ENCODE measurements around the gene CLCN1.

CLCN1 gene

DNA sequence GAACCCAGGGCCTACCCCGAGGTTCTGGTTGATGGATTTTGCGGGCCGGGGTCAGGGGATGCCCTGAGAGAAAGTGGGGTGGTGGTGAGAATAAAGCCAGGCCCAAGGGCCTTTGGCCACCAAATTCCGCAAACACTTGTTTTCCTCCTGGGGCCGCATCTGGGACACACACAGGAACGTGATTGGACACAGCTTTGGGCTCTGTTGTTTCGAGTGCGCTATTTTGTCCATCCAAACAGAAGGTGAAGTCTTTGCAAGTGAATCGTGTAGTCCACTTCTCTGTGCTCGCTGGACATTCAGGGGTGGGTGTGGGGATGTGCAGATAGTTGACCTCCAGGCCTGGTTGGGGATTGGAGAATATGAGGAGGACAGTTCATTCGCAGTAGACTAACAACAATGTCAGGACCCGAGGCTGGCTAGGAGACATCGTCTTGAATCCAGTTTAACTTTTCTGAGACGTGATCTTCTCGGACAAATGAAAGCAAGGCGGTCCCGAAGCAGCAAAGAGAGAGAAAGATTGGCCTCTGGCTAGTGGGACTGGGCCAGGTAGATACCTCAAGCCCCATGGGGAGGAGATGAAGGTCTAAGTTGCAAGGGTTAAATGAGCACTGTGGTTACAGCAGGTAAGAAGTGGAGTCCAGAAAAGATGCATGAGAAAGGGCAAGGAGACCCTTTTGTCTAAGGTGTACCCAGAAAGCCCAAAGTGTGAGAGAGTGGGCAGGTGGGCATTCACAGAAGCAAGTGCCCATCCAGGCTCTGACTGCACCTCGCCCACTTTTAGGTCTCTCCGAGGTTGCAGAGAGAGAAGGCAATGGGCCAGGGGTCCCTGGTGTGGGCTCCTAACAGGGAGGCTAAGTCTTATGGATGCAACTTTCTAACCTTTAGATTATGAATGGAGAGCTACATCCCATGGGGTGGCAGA is 47.4 kb downstream of the CLCN1 start:
- no peak for DNase-seq (ENCODE audit: low read depth in 2 of 2)

- no peak for DNase-seq (ENCODE audit: low read depth in 2 of 2)
Observed at GRCh38 chr7:143367972-143368371, 52.1 kb downstream of the CLCN1 start.

GRCh38 chr7:143368387-143368786 is 52.5 kb downstream of the CLCN1 start:
- no peak for DNase-seq (ENCODE audit: low read depth in 2 of 2)

DNA sequence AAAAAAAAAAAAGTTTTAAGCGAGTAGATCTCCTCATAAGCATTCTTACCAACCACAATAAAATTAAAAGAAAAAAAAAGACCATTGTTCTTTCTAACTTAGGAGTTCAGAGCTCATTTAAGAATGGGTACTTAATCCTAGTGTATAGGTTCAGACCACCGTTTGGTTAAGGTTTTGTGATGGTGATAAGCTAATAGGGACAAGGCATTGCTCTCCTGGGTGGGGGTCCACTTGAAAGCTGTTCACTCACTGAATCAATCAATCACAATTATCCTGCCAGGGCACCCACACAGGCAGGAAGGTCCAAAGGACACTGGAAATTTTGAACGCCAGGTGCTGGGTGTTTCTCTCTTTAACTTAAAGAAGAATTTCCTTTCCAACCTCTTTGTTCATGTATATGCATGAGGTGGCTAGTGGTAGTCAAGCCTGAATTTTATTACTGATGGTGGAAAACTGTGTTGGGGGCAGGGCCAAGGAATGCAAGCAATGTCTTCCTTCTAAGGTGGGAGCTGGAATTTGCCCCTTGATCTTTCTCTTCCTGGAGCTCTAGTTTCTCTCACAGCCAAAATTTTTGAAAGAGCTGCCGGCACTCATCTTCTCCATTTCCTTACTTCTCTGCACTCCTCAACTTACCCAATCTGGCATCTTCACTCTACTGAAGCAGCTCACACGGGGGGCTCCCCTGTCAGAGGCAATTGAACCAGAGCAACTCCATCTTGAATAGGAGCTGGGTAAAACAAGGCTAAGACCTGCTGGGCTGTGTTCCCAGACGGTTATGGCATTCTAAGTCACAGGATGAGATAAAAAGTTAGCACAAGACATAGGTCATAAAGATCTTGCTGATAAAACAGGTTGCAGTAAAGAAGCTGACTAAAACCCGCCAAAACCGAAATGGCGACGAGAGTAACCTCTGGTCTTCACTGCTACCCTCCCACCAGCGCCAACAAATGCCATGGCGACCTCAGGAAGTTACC is 54.1 kb downstream of the CLCN1 start:
- no peak for DNase-seq (ENCODE audit: low read depth in 2 of 2)

DNA sequence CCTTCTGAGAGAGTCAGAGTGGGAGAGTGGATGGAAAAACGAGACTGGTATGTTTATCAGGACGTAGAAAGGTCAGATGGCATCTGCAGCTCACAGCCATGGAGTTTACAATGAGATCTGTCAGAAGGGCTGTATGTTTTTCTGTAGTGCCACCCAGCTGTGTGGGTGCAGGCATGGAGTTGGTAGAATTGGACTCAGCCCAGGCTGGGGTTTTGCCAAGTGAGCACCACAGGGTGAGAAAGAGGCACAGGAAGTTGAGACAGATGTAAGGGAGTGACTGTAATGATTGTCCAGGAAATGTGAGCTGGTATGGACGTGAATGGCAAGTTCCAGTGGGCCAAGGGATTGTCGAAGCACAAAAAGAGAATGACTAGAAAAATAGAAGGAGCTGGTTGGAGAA is 56.2 kb downstream of the CLCN1 start:
- no peak for DNase-seq (ENCODE audit: low read depth in 2 of 2)

DNA sequence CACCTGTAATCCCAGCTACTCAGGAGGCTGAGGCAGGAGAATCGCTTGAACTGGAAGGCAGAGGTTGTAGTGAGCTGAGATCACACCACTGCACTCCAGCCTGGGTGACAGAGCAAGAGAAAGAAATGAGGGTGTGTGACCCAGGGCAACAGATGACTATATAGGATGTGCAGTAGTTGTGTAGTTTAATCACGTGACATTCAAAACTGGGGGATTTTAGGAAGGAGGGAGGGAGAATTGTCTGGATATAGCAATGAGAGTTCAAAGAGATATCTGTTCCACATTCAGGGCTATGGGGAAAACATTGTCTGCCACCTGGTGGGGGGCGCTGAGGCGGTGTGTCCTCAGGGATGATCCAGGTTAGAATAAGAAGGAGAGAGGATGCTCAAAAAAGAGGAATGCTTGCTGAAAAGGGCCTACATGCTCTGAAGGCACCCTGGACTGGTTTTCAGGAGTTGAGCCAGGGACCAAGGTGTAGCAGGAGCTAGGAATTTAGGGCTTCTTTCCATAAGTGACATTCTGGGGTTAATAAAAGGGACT is 57.4 kb downstream of the CLCN1 start:
- no peak for DNase-seq (ENCODE audit: low read depth in 2 of 2)

DNA sequence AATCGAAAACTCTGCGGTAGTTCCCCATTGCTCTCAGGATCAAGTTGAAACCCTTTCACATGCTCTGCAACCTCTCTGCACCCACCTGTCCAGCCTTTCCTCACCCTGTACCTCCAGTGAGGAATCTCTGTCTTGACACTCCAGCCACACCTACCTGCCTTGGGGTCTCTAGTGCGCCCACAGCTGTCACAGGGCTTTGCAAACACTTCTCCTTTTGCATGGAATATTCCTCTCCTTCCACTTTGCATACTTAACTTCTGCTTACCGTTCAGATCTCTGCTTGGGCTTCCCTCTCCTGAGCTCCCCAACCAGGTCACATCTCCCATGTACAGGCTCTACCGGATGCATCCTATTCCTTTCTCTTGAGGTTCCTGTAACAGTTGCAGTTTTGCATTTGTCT is 58.6 kb downstream of the CLCN1 start:
- no peak for DNase-seq (ENCODE audit: low read depth in 2 of 2)

DNA sequence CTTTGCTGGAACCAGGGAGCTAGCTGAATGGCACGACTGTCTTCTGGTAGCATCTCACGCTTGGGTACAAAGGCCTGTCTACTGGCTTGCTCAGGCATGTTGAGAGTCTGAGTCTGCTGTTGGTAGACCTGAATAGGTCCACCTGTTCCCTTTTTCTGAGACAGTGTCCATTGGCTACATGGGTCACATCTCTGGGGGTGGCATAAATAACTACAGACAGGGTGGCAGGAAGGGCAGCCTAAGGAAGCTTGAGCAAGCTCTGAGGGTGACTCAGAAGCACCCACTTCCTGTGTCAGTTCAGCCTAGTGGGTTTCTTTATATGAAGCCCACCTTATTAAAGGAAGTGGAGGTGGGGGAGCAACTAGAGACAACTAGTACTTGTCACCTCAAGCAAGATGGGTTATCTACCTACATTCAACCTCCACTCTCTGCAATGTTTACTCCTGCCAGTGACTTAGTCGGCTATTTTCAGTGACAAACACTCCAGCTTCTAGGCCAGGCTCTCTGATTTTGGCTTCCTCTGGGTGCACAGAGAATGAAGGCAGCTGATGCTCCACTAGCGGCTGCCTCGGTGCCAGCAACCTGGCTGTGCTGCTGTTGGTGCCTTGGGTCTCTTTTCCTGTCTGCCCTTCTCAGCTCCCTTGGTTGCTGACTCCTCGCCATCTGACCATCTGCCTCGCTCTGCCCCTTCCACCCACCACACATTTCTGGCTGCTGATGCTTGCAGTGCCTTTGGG is 59.6 kb downstream of the CLCN1 start:
- no peak for DNase-seq (ENCODE audit: low read depth in 2 of 2)

DNA sequence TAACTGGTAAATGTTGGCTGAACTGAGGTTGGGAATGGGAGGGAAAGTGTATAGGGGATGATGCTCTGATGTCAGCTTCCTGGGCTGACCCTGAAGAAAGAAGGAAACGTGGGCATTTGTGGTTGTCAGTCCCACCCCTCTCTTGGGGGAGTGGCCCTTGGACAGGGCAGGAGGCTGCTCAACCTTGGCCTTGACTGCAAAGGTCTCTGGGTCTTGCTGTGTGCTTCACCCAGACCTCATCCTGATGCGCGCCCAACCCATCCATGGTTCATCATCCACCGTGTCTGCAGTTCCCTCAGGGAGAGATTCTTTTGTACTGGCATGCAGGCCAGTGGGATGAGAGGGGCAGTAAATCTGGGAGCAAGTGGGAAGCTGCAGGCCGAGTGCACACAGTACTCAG is 60.5 kb downstream of the CLCN1 start:
- no peak for DNase-seq (ENCODE audit: low read depth in 2 of 2)

DNA sequence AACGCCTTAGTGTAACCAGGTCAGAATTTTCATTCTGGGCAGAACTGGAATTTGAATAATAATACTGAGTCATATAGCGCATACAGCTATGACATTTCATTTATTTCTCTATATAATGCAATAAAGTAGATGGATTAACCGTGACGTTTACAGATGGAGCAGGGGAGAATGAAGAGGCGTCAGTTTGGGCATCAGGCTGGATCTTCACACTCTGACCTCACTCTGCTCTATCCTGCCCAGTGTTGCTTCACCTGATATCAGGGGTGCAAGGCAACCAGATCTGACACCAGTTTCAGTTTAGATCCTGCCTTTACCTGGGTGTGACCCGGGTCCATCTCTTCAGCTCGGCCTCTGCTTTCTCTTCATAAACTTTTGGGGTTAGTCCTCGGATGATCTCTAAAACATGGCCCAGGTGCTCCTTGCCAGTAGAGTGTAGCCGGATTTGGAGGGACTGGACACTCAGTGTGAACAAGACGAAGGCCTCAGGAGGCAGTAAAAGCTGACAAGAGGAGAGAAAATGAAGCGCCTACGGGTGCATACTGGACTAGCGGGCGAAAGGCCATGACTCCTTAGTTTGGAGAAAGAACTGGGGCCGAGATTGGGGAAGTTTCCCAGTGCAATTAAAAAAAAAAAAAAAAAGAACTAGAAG is 63.8 kb downstream of the CLCN1 start:
- DNase-seq (ENCODE audit: low read depth in 2 of 2), result no peak

DNA sequence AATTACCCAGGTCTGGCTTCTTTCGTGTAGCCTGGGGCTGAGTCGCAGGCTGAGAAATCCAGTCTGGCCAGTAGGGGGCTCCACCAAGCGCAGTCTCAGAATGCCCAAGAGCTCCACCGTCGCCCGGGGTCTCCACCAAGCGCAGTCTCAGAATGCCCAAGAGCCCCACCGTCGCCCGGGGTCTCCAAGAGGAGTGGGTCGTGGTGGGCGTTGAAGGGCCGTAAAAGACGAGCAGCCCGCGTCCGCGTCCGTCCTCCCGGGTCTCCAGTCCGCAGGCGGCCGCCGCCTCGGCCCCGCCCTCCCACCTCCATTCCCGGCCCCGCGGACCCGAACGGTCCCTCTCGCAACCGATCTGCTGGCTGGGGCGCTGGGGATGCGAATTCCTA is 64.3 kb downstream of the CLCN1 start:
- peak; percentile 84 to 85 for DNase-seq (ENCODE audit: low read depth in 2 of 2)

GRCh38 chr7:143380646-143381426 is 64.9 kb downstream of the CLCN1 start, which contains the start of gene ZYX:
Gene ZYX, plus strand, starts transcription at chr7:143381345. Its CDS starts 227 bp downstream, at chr7:143381572.
- peak; percentile 73 to 82 for DNase-seq (ENCODE audit: low read depth in 2 of 2)

DNA sequence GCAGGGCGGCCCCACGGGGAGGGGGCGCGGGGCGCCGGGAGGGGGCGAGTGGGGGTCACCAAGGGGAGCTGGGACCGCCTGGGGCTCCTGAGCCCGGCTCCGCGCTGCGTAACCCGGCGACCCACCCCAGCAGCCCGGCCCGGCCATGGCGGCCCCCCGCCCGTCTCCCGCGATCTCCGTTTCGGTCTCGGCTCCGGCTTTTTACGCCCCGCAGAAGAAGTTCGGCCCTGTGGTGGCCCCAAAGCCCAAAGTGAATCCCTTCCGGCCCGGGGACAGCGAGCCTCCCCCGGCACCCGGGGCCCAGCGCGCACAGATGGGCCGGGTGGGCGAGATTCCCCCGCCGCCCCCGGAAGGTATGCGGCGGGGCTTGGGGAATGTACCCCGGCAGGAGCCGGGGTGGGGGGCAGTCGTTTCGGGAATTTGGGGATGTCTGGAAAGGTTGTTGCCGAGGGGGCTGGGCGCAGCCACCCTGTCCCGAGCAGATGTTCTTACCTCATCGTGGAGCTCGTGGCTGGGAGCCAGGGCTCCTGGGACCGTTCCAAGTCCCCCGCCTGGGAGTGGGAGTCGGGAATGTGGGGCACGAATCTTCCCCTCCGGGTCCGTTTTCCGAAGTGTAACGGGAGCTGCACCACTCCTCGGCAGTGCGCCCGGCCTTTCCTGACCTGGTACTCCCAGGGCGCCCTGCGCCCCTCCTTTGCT is 65.7 kb downstream of the CLCN1 start:
- DNase-seq (ENCODE audit: low read depth in 2 of 2), result no peak

GRCh38 chr7:143382126-143382790 is 66.3 kb downstream of the CLCN1 start:
- no peak for DNase-seq (ENCODE audit: low read depth in 2 of 2)

- DNase-seq (ENCODE audit: low read depth in 2 of 2), result no peak
Observed at GRCh38 chr7:143382791-143383641, 67.1 kb downstream of the CLCN1 start.

GRCh38 chr7:143383642-143383957 is 67.7 kb downstream of the CLCN1 start:
- no peak for DNase-seq (ENCODE audit: low read depth in 2 of 2)

- DNase-seq (ENCODE audit: low read depth in 2 of 2), result no peak
Observed at GRCh38 chr7:143384148-143384547, 68.2 kb downstream of the CLCN1 start.
